Psoas muscle (tissue), 8 donors: ENCODE data around the gene TXNDC8. TPM values are rescaled to one million over a fixed set of nuclear protein-coding genes. Genes with fewer than 3 reads are reported as not detected.

ENCODE experiments used
- ATAC-seq, 4 donors: fragments of 200-7000 bp; cut with Tn5 transposase; one replicate each; pipeline ENCODE4 v1.9.1; 2020; ENCODE audit warnings: moderate library complexity in 3 of 4, mild to moderate bottlenecking in 2 of 4
- DNase-seq, 2 donors: peaks; one replicate each; pipeline ENCODE4 v3.0.0-alpha.2; 2020
- H3K27ac ChIP-seq: fragments of 200-600 bp; one replicate; pipeline ENCODE4 v1.8.0; 2022
- H3K27me3 ChIP-seq, 3 donors: fragments of 200-600 bp in 1 of 3; one replicate each; pipeline versions ENCODE4 v1.6.1 to v1.8.0; 2013 to 2022; ENCODE audit warnings: low read length in 2 of 3, mild to moderate bottlenecking in 2 of 3, moderate library complexity in 1 of 3; ENCODE audit not compliant: insufficient read depth in 3 of 3
- H3K36me3 ChIP-seq, 2 donors: fragments of 200-600 bp in 1 of 2; one replicate each; pipeline versions ENCODE4 v1.6.1 to v1.8.0; 2013 to 2022; ENCODE audit warnings: low read depth in 1 of 2, mild to moderate bottlenecking in 1 of 2, moderate library complexity in 1 of 2; ENCODE audit not compliant: insufficient read depth in 1 of 2
- H3K4me1 ChIP-seq: fragments of 200-600 bp; one replicate; pipeline ENCODE4 v1.8.0; 2022
- H3K4me3 ChIP-seq: fragments of 200-600 bp; one replicate; pipeline ENCODE4 v1.8.0; 2022; ENCODE audit warnings: mild to moderate bottlenecking
- H3K9me3 ChIP-seq: fragments of 200-600 bp; one replicate; pipeline ENCODE4 v1.8.0; 2022
- WGBS, 3 donors: extraction: QIAGEN DNeasy Blood & Tissue Kit; methylation state at CpG; one replicate each; pipeline versions ENCODE4 v1.1.6 to v1.1.7; 2013; 5-methylcytosine and 5-hydroxymethylcytosine counted together
- intact Hi-C, 2 donors: fragments of 100-400 bp; cut with DNase I; formaldehyde crosslinking; loops; one replicate each; pipeline versions ENCODE4 v1.11.0 to v1.14.2; 2022
- polyA plus RNA-seq, 3 donors: library from polyadenylated mRNA; stranded (reverse); fragments of 200-250 nt; gene quantifications; one replicate each; pipeline ENCODE4 v1.2.3, GENCODE V29; 2013
- total RNA-seq, 4 donors: library from RNA; stranded (reverse); fragmentation: NEBNext Ultra II Directional in 2 of 4; extraction: Animal tissue kit (Norgen Biotek cat#: 25700) in 2 of 4; gene quantifications; one replicate each; pipeline versions ENCODE4 v1.2.1 to v1.2.4, GENCODE V29; 2021 to 2023
- TF ChIP-seq, protein P1 (sequence below): fragments of 200-600 bp; IDR thresholded peaks from one replicate; pipeline ENCODE4 v1.8.0; 2022; ENCODE audit warnings: antibody characterized with exemption
- donor health status: healthy with polysubstance abuse.
- donor health status: DM: no; HTN: no; CAD: no; lungs with moderate emphysema.
- donor health status: Bipolar disorder and iron deficiency.
- donor health status: healthy.
- donor health status: DM: yes; HTN: yes; CAD: no.
- donor health status: DM: no; HTN: no; CAD: no.
- donor health status: DM: no; HTN: no; CAD: no.
- donor health status: DM: yes; HTN: yes; CAD: no.

Gene TXNDC8
- total and polyA plus RNA-seq, 7 donors, result not detected

DNA sequence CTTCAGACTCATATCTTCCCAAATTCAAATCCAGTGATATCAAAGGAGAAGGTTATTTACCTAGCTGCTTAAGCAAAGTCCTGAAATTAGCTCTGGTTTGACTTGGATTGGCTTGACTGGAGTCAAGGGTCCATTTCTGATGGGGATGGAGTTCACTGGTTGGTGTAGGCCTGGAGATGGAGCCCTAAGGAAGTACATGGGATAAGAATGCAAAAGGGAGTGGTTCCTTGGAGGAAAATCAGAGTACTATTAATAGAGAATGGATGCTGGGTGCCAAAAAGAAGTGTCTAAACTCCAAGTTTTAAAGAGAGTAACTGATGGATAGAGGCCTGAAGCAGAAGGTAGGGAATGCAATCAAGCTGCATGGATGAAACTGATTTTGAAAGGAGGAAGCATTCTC lies 13.8 kb downstream of the TXNDC8 start:
- ATAC-seq, result no peak
- DNase-seq, result no peak
- intact Hi-C loops, result no loop called here

DNA sequence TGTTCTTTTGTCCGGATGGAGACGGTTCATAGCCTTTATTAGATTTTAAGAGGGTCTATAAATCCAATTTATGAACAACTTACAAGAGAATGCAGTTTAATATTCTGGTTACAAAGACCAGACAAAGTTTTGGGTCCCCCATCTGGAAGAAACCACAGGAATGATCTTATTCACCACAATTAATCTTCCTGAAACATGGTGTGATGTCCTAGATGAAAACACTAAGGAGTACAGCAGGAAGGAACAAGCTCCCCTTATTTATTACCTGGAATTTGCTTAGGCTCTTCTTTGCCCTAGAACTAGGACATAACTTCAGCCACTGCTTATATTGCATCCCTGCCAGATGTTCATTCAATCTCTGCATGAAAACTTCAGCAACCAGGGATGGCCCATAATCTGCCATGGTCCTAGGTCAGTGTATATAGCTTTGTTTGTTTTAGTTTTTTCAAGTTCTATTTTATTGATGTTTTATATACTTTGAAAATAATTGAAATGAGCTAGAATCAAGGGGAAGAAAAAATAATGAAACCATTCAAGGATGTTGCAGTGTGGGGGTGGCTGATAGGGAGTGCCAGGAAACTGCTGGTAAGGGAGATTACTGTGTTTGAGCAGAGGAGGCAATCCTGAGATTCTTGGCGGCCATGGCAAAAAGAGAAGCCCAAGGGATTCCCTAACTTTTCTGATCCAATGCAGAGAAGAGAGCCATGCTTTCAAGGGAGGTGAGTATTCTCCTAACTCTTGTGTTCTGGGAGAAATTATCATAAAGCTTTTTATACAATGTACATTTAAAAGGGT lies 16.8 kb downstream of the TXNDC8 start:
- no peak for DNase-seq
- Histone ChIP-seq H3K4me1 (no peaks in the 10 kb centered on the region), H3K36me3 (no peaks in the 10 kb centered on the region), H3K27me3 (no peaks in the 10 kb centered on the region), H3K4me3 (no peak overlapping the region), H3K9me3 (no peaks in the 10 kb centered on the region), H3K27ac (no peak overlapping the region)
- TF ChIP-seq, protein P1, sequence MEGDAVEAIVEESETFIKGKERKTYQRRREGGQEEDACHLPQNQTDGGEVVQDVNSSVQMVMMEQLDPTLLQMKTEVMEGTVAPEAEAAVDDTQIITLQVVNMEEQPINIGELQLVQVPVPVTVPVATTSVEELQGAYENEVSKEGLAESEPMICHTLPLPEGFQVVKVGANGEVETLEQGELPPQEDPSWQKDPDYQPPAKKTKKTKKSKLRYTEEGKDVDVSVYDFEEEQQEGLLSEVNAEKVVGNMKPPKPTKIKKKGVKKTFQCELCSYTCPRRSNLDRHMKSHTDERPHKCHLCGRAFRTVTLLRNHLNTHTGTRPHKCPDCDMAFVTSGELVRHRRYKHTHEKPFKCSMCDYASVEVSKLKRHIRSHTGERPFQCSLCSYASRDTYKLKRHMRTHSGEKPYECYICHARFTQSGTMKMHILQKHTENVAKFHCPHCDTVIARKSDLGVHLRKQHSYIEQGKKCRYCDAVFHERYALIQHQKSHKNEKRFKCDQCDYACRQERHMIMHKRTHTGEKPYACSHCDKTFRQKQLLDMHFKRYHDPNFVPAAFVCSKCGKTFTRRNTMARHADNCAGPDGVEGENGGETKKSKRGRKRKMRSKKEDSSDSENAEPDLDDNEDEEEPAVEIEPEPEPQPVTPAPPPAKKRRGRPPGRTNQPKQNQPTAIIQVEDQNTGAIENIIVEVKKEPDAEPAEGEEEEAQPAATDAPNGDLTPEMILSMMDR, result no peak
- intact Hi-C loops, result no loop called here
- 52 to 64% (median 60%) methylated on average over 3 of the region's 3 CpGs for WGBS, 3 donors
- ATAC-seq, result no peak

More for the DNA sequence above, 13.8 kb downstream of the TXNDC8 start:
- H3K9me3 ChIP-seq, result no peaks in the 10 kb centered on the region
- no peaks in the 10 kb centered on the region for H3K27me3 ChIP-seq
- no peaks in the 10 kb centered on the region for H3K4me1 ChIP-seq
- H3K4me3 ChIP-seq, result no peak overlapping the region
- TF ChIP-seq, protein P1, result no peak
- H3K27ac ChIP-seq, result no peak overlapping the region
- no peaks in the 10 kb centered on the region for H3K36me3 ChIP-seq

DNA sequence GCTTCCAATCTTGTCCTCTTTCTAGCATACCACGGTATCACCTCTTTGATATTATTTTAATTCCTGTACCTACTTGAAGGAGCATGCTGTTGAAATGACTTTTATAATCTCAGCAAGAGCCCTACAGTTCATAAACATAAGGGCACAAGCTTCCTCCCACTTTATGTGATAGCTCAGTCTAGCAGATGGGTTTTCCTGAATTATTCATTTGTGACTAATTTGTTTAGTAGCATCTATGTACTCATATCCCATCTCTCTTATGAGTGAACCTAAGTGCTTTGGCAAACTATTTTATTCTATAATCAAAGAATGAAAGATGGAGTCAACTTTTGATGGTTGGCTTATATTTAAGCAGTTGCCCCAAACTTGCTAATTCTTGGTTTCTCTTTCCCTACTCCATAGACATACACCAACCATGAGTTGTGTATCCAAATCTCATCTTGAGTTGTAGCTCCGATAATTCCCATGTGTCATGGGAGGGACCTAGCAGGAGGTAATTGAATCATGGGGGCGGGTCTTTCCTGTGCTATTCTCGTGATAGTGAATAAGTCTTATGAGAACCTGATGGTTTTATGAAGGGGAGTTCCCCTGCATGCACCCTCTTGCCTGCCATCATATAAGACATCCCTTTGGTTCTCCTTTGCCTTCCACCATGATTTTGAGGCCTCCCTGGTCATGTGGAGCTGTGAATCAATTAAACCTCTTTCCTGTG lies 17.7 kb downstream of the TXNDC8 start:
- DNase-seq (no peak), ATAC-seq (no peak)
- no peaks in the 10 kb centered on the region for H3K36me3 ChIP-seq
- intact Hi-C loops, result no loop called here
- H3K27me3 ChIP-seq, result no peaks in the 10 kb centered on the region
- TF ChIP-seq, protein P1, result no peak
- no peaks in the 10 kb centered on the region for H3K4me1 ChIP-seq
- no peak overlapping the region for H3K27ac ChIP-seq
- H3K4me3 ChIP-seq, result no peak overlapping the region
- WGBS, 3 donors, result 80 to 86% (median 85%) methylated on average over 4 of the region's 4 CpGs
- no peaks in the 10 kb centered on the region for H3K9me3 ChIP-seq

DNA sequence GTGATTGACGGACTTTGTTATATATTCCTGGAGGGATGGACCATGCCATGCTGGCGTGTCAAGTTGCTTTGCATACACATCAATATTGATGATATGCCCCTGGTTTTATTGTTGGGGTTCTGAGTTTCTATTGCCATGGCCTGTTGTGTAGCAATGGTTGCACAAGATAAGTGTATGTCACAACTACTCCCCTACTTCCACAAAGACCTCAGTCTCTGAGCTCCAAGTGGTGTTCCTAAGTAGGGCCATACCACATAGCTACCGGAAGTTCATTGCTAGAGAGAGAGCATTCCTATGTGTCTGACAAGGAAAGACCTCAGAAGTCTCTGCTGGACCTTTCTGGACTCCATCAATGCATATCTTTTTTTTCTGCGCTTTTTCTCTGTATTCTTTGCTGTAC lies 19.8 kb downstream of the TXNDC8 start:
- WGBS, 3 donors, result 93 to 97% (median 94%) methylated on average over 4 of the region's 4 CpGs
- ATAC-seq, result no peak
- no peak for DNase-seq
- TF ChIP-seq, protein P1, result no peak
- no peak overlapping the region for H3K4me3 ChIP-seq
- H3K36me3 ChIP-seq, result no peaks in the 10 kb centered on the region
- no peak overlapping the region for H3K27ac ChIP-seq
- H3K9me3 ChIP-seq, result no peaks in the 10 kb centered on the region
- no peaks in the 10 kb centered on the region for H3K4me1 ChIP-seq
- intact Hi-C loops, result no loop called here
- H3K27me3 ChIP-seq, result no peaks in the 10 kb centered on the region
